ENCODE data around the gene ATIC. TPM values are rescaled to one million over a fixed set of nuclear protein-coding genes. Genes with fewer than 3 reads are reported as not detected.

Gene ATIC
- total and polyA plus RNA-seq, 11 donors: 16.8 to 108 (median 49.6) TPM

DNA sequence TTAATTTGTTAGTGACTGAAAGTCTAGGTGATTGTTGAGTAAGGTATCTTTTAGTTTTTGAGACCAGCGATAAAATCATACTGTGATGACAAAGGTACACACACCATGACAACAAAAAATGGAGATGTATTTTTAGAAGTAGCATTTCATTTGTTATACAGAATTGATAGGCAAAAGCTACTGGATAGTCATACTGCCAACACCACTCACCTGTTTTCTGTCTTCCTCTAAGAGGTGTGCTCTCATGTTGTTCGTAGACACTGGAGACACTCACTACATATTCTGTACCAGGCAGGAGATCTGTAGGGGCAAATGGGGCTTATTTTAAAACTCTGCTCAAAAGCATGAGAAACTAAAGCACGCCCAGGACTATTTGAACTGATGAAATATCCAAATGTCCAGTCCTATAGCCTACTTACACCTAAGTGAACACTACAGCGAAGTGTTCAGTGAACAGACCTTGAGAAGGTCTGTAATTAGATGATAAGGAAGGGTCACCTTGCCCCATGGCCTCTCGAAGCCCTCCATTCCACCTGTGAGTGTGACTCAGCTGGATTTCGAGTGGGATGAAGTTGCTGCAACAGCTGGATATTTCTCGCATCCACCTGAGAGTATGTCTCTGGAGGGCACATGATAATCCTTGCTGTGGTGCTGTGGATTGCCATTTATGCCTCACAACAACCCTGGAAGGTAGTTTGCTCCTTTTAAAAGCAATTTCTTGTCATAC, 76.3 kb downstream of the ATIC start:
- TF ChIP-seq, protein P1, sequence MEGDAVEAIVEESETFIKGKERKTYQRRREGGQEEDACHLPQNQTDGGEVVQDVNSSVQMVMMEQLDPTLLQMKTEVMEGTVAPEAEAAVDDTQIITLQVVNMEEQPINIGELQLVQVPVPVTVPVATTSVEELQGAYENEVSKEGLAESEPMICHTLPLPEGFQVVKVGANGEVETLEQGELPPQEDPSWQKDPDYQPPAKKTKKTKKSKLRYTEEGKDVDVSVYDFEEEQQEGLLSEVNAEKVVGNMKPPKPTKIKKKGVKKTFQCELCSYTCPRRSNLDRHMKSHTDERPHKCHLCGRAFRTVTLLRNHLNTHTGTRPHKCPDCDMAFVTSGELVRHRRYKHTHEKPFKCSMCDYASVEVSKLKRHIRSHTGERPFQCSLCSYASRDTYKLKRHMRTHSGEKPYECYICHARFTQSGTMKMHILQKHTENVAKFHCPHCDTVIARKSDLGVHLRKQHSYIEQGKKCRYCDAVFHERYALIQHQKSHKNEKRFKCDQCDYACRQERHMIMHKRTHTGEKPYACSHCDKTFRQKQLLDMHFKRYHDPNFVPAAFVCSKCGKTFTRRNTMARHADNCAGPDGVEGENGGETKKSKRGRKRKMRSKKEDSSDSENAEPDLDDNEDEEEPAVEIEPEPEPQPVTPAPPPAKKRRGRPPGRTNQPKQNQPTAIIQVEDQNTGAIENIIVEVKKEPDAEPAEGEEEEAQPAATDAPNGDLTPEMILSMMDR (IDR thresholded peaks at IDR 0.05): no peak
- no peak for TF ChIP-seq POLR2A (IDR thresholded peaks at IDR 0.05)
- Histone ChIP-seq H3K27me3 (no peaks in the 10 kb centered on the region), H3K4me3 (no peak overlapping the region), H3K4me1 (no peaks in the 10 kb centered on the region), H3K9me3 (no peaks in the 10 kb centered on the region), H3K36me3 (peaks cover 0 to 100% (median 76%) of the 10 kb centered on the region in 9 donors), H3K27ac (no peak overlapping the region)
- no peak for DNase-seq
- intact Hi-C loops (cut with DNase I): no loop called here
- ATAC-seq: peak in 1 of 4 donors; percentile 6
- WGBS, 4 donors: 89 to 93% (median 91%) methylated on average over 7 of the region's 7 CpGs

DNA sequence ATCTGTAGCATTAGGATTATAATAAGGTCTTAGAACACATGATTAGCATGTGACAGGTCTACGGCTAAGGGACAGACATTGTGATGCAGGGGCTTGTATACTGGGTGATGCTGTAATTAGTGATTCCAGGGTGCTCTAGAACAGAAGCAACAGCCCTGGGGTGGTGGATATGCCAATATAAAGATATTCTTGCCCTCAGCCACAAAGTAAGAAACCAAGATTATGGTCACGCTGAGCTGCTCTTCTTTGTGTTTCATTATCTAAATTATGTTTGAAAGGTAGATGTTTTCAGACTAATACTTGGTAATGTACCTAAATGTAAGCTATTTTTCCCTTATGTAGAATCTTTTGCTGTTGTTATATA, 78.7 kb downstream of the ATIC start:
- H3K9me3 ChIP-seq: no peaks in the 10 kb centered on the region
- H3K27me3 ChIP-seq: no peaks in the 10 kb centered on the region
- ATAC-seq (no peak), DNase-seq (no peak)
- no peak overlapping the region for H3K27ac ChIP-seq
- H3K36me3 ChIP-seq: peaks cover 0 to 100% (median 79%) of the 10 kb centered on the region in 9 donors
- H3K4me1 ChIP-seq: no peaks in the 10 kb centered on the region
- WGBS, 4 donors: 86 to 97% (median 92%) methylated on average over 2 of the region's 2 CpGs
- TF ChIP-seq, protein P1 (IDR thresholded peaks at IDR 0.05): no peak
- no peak for TF ChIP-seq POLR2A (IDR thresholded peaks at IDR 0.05)
- no peak overlapping the region for H3K4me3 ChIP-seq
- intact Hi-C loops (cut with DNase I): no loop called here

- no peak overlapping the region for H3K27ac ChIP-seq
- no peak for TF ChIP-seq POLR2A (IDR thresholded peaks at IDR 0.05)
- TF ChIP-seq, protein P1 (IDR thresholded peaks at IDR 0.05): no peak
- WGBS, 4 donors: 91 to 98% (median 96%) methylated on average over 5 of the region's 5 CpGs
- H3K27me3 ChIP-seq: no peaks in the 10 kb centered on the region
- peaks cover 0 to 100% (median 76%) of the 10 kb centered on the region in 9 donors for H3K36me3 ChIP-seq
- intact Hi-C loops (cut with DNase I): no loop called here
- H3K4me3 ChIP-seq: no peak overlapping the region
- no peak for ATAC-seq
- DNase-seq: no peak
- H3K9me3 ChIP-seq: no peaks in the 10 kb centered on the region
- H3K4me1 ChIP-seq: no peaks in the 10 kb centered on the region
These were observed 79.7 kb downstream of the ATIC start for GRCh38 chr2:215391531-215391930.

DNA sequence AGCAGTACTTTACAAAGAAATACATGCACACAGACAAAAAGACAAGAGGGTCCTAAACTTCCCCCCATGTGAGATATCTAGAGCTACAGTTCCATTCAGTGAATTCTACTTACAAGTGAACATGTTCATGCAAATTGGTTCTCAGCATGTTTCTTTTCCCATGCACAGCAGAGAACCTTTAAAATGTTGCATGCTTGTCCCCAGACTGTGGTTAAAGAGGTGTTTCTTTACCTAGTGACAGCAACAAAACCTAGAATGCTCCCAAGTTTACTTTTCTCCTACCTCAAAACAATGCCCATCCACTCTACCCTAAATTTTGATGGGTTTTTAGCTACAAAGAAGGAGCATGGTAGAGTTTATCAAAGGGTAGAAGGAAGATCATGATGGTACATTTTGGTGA, 80.3 kb downstream of the ATIC start:
- no peaks in the 10 kb centered on the region for H3K27me3 ChIP-seq
- no peak for TF ChIP-seq POLR2A (IDR thresholded peaks at IDR 0.05)
- TF ChIP-seq, protein P1 (IDR thresholded peaks at IDR 0.05): no peak
- H3K4me1 ChIP-seq: peaks cover 0 to 3% (median 0%) of the 10 kb centered on the region in 12 donors
- H3K27ac ChIP-seq: no peak overlapping the region
- DNase-seq: no peak
- no peak overlapping the region for H3K4me3 ChIP-seq
- intact Hi-C loops (cut with DNase I): no loop called here
- ATAC-seq: no peak
- H3K36me3 ChIP-seq: peaks cover 0 to 100% (median 74%) of the 10 kb centered on the region in 9 donors
- H3K9me3 ChIP-seq: no peaks in the 10 kb centered on the region

Measured in heart left ventricle (tissue), 16 donors.